ENCODE data around the gene CDC42BPA.

Gene CDC42BPA

GRCh38 chr1:226985239-226985838 lies 333.0 kb downstream of the CDC42BPA start:
- no peaks in the 10 kb centered on the region for H3K27me3 Mint-ChIP-seq (ENCODE audit: low read depth)
- peaks cover 2% of the 10 kb centered on the region for H3K36me3 Mint-ChIP-seq (ENCODE audit: low read depth)
- H3K4me3 Mint-ChIP-seq, result no peak overlapping the region
- no peak overlapping the region for H3K27ac Mint-ChIP-seq
- peaks cover 11% of the 10 kb centered on the region for H3K4me1 Mint-ChIP-seq (ENCODE audit: low read depth)
- H3K9me3 Mint-ChIP-seq, result no peaks in the 10 kb centered on the region

- H3K4me1 Mint-ChIP-seq (ENCODE audit: low read depth), result peaks cover 4% of the 10 kb centered on the region
- no peaks in the 10 kb centered on the region for H3K27me3 Mint-ChIP-seq (ENCODE audit: low read depth)
- H3K9me3 Mint-ChIP-seq, result no peaks in the 10 kb centered on the region
- no peak overlapping the region for H3K27ac Mint-ChIP-seq
- no peak overlapping the region for H3K4me3 Mint-ChIP-seq
- H3K36me3 Mint-ChIP-seq (ENCODE audit: low read depth), result peaks cover 2% of the 10 kb centered on the region
These were observed 333.6 kb downstream of the CDC42BPA start for GRCh38 chr1:226984521-226985238.

- H3K27me3 Mint-ChIP-seq (ENCODE audit: low read depth), result no peaks in the 10 kb centered on the region
- no peaks in the 10 kb centered on the region for H3K4me1 Mint-ChIP-seq (ENCODE audit: low read depth)
- H3K27ac Mint-ChIP-seq, result no peak overlapping the region
- H3K36me3 Mint-ChIP-seq (ENCODE audit: low read depth), result peaks cover 2% of the 10 kb centered on the region
- H3K4me3 Mint-ChIP-seq, result no peak overlapping the region
- H3K9me3 Mint-ChIP-seq, result no peaks in the 10 kb centered on the region
These were observed 334.3 kb downstream of the CDC42BPA start for GRCh38 chr1:226983992-226984364.

- no peak overlapping the region for H3K4me3 Mint-ChIP-seq
- H3K4me1 Mint-ChIP-seq (ENCODE audit: low read depth), result no peaks in the 10 kb centered on the region
- peaks cover 2% of the 10 kb centered on the region for H3K36me3 Mint-ChIP-seq (ENCODE audit: low read depth)
- H3K27ac Mint-ChIP-seq, result no peak overlapping the region
- H3K9me3 Mint-ChIP-seq, result no peaks in the 10 kb centered on the region
- no peaks in the 10 kb centered on the region for H3K27me3 Mint-ChIP-seq (ENCODE audit: low read depth)
These were observed 334.9 kb downstream of the CDC42BPA start for GRCh38 chr1:226983247-226983991.

- Mint-ChIP-seq H3K4me3 (no peak overlapping the region), H3K36me3 (ENCODE audit: low read depth) (peaks cover 2% of the 10 kb centered on the region), H3K27me3 (ENCODE audit: low read depth) (no peaks in the 10 kb centered on the region), H3K27ac (no peak overlapping the region), H3K4me1 (ENCODE audit: low read depth) (no peaks in the 10 kb centered on the region), H3K9me3 (no peaks in the 10 kb centered on the region)
These were observed 335.7 kb downstream of the CDC42BPA start for GRCh38 chr1:226982451-226983177.

- H3K27me3 Mint-ChIP-seq (ENCODE audit: low read depth), result no peaks in the 10 kb centered on the region
- H3K9me3 Mint-ChIP-seq, result no peaks in the 10 kb centered on the region
- H3K36me3 Mint-ChIP-seq (ENCODE audit: low read depth), result no peaks in the 10 kb centered on the region
- H3K27ac Mint-ChIP-seq, result no peak overlapping the region
- H3K4me3 Mint-ChIP-seq, result no peak overlapping the region
- H3K4me1 Mint-ChIP-seq (ENCODE audit: low read depth), result no peaks in the 10 kb centered on the region
These were observed 336.5 kb downstream of the CDC42BPA start for GRCh38 chr1:226981838-226982237.

GRCh38 chr1:226981386-226981817 lies 336.9 kb downstream of the CDC42BPA start:
- no peaks in the 10 kb centered on the region for H3K27me3 Mint-ChIP-seq (ENCODE audit: low read depth)
- no peaks in the 10 kb centered on the region for H3K36me3 Mint-ChIP-seq (ENCODE audit: low read depth)
- no peak overlapping the region for H3K27ac Mint-ChIP-seq
- no peaks in the 10 kb centered on the region for H3K9me3 Mint-ChIP-seq
- no peak overlapping the region for H3K4me3 Mint-ChIP-seq
- H3K4me1 Mint-ChIP-seq (ENCODE audit: low read depth), result no peaks in the 10 kb centered on the region

GRCh38 chr1:226980565-226981385 lies 337.5 kb downstream of the CDC42BPA start:
- Mint-ChIP-seq H3K4me1 (ENCODE audit: low read depth) (no peaks in the 10 kb centered on the region), H3K4me3 (no peak overlapping the region), H3K36me3 (ENCODE audit: low read depth) (no peaks in the 10 kb centered on the region), H3K27ac (no peak overlapping the region), H3K9me3 (no peaks in the 10 kb centered on the region), H3K27me3 (ENCODE audit: low read depth) (no peaks in the 10 kb centered on the region)

- H3K27me3 Mint-ChIP-seq (ENCODE audit: low read depth), result no peaks in the 10 kb centered on the region
- no peak overlapping the region for H3K4me3 Mint-ChIP-seq
- no peaks in the 10 kb centered on the region for H3K9me3 Mint-ChIP-seq
- H3K27ac Mint-ChIP-seq, result no peak overlapping the region
- H3K36me3 Mint-ChIP-seq (ENCODE audit: low read depth), result no peaks in the 10 kb centered on the region
- H3K4me1 Mint-ChIP-seq (ENCODE audit: low read depth), result no peaks in the 10 kb centered on the region
These were observed 338.2 kb downstream of the CDC42BPA start for GRCh38 chr1:226980122-226980560.

GRCh38 chr1:226979517-226980121 lies 338.7 kb downstream of the CDC42BPA start:
- no peaks in the 10 kb centered on the region for H3K9me3 Mint-ChIP-seq
- no peak overlapping the region for H3K4me3 Mint-ChIP-seq
- H3K4me1 Mint-ChIP-seq (ENCODE audit: low read depth), result no peaks in the 10 kb centered on the region
- H3K27ac Mint-ChIP-seq, result no peak overlapping the region
- H3K36me3 Mint-ChIP-seq (ENCODE audit: low read depth), result no peaks in the 10 kb centered on the region
- no peaks in the 10 kb centered on the region for H3K27me3 Mint-ChIP-seq (ENCODE audit: low read depth)

- no peaks in the 10 kb centered on the region for H3K27me3 Mint-ChIP-seq (ENCODE audit: low read depth)
- no peaks in the 10 kb centered on the region for H3K4me1 Mint-ChIP-seq (ENCODE audit: low read depth)
- H3K4me3 Mint-ChIP-seq, result no peak overlapping the region
- no peak overlapping the region for H3K27ac Mint-ChIP-seq
- no peaks in the 10 kb centered on the region for H3K9me3 Mint-ChIP-seq
- H3K36me3 Mint-ChIP-seq (ENCODE audit: low read depth), result no peaks in the 10 kb centered on the region
These were observed 339.2 kb downstream of the CDC42BPA start for GRCh38 chr1:226979115-226979516.

- Mint-ChIP-seq H3K4me1 (ENCODE audit: low read depth) (no peaks in the 10 kb centered on the region), H3K4me3 (no peak overlapping the region), H3K27ac (no peak overlapping the region), H3K27me3 (ENCODE audit: low read depth) (no peaks in the 10 kb centered on the region), H3K36me3 (ENCODE audit: low read depth) (no peaks in the 10 kb centered on the region), H3K9me3 (no peaks in the 10 kb centered on the region)
These were observed 339.7 kb downstream of the CDC42BPA start for GRCh38 chr1:226978432-226979114.
